ENCODE results near the gene ADRM1.

The ADRM1 gene

DNA sequence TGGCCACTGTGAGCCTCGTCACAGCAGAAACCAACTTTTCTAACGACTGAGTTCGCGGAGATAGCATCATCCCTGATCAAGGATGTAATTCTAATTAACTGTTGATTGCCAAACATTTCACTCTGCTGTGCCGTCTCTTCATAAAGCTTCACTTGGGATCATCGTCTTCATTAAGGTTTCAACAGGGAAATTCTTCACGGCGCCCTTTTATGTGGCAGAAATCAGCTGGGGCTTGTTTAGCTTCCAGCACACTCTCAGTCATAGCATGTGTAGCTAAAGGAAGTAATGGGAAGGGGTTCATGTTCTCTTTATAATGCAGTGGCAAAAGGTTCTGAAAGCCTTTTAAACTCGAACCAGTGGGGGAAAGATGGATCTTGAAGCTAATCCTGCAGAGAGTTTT, 8.9 kb upstream of the ADRM1 start:
- H3K27me3 ChIP-seq (replicated peaks; ENCODE audit: control insufficient read depth, insufficient read depth, low read length): no peaks in the 10 kb centered on the region
- TF ChIP-seq, protein P1, sequence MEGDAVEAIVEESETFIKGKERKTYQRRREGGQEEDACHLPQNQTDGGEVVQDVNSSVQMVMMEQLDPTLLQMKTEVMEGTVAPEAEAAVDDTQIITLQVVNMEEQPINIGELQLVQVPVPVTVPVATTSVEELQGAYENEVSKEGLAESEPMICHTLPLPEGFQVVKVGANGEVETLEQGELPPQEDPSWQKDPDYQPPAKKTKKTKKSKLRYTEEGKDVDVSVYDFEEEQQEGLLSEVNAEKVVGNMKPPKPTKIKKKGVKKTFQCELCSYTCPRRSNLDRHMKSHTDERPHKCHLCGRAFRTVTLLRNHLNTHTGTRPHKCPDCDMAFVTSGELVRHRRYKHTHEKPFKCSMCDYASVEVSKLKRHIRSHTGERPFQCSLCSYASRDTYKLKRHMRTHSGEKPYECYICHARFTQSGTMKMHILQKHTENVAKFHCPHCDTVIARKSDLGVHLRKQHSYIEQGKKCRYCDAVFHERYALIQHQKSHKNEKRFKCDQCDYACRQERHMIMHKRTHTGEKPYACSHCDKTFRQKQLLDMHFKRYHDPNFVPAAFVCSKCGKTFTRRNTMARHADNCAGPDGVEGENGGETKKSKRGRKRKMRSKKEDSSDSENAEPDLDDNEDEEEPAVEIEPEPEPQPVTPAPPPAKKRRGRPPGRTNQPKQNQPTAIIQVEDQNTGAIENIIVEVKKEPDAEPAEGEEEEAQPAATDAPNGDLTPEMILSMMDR (IDR thresholded peaks at IDR 0.05; ENCODE audit: insufficient read depth, low read length, poor library complexity, severe bottlenecking): no peak
- H3K4me3 ChIP-seq (replicated peaks; ENCODE audit: low read depth, low read length): no peak overlapping the region
- no peak for DNase-seq (ENCODE audit: extremely low read depth, insufficient read length)
- H3K36me3 ChIP-seq (ENCODE audit: control insufficient read depth, insufficient read depth, low read length): peaks cover 21% of the 10 kb centered on the region

DNA sequence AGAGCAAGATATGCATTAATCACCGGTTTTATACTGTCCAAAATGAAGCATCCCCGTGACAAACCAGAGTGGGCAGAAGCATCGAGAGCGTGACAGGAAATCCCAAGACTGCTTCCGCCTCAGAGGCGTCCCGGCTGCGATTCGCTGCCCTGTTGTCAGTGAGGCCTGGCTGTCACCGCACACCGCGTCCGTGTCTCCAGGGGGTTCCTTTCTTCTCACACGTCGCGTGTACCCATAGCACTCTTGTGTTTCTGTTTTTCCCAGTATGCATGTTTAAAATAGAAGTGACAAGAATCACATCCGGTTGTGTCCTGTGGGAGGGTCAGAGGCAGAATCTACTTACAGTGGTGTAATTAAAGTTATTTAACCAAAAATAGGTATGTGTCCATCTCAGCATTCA, 8.3 kb upstream of the ADRM1 start:
- H3K4me3 ChIP-seq (replicated peaks; ENCODE audit: low read depth, low read length): no peak overlapping the region
- DNase-seq (ENCODE audit: extremely low read depth, insufficient read length): no peak
- peaks cover 20% of the 10 kb centered on the region for H3K36me3 ChIP-seq (ENCODE audit: control insufficient read depth, insufficient read depth, low read length)
- no peaks in the 10 kb centered on the region for H3K27me3 ChIP-seq (replicated peaks; ENCODE audit: control insufficient read depth, insufficient read depth, low read length)
- TF ChIP-seq, protein P1 (IDR thresholded peaks at IDR 0.05; ENCODE audit: insufficient read depth, low read length, poor library complexity, severe bottlenecking): no peak

DNA sequence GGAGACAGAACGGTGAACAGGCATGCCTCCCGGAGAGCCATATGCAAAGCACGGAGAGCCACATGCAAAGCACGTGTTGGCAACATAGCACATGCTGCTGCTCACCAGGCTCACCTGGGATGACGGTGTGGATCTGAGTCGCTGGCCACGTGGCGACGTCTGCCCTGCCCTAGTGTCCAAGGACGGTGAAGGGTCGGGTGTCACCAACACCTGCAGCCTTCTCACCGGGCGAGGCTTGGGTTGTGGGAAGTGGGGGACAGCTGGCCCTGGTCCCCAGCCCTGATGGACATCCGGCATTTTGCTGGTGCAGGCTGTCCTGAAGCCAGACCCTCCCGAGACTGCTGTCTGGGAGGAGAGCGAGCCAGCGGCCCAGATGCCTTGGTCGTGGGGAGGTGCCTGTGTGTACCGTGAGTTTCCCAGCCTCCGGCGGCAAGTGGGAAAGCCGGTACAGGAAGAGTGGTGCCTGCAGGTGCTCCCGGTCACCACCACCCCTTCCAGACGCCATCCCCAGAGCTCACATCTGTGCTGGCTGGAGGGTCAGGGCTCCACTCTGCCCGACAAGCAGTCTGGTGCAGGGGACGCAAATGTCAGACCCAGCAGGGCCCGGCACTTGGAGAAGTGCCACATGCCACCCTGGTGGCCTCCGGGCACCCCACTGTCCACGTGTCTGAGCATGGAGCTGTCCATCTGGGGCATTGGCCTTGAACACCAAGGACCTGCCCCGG, 5.9 kb upstream of the ADRM1 start:
- Histone ChIP-seq H3K36me3 (ENCODE audit: control insufficient read depth, insufficient read depth, low read length) (peaks cover 15% of the 10 kb centered on the region), H3K27me3 (replicated peaks; ENCODE audit: control insufficient read depth, insufficient read depth, low read length) (no peaks in the 10 kb centered on the region), H3K4me3 (replicated peaks; ENCODE audit: low read depth, low read length) (no peak overlapping the region)
- DNase-seq (ENCODE audit: extremely low read depth, insufficient read length): no peak
- TF ChIP-seq, protein P1 (IDR thresholded peaks at IDR 0.05; ENCODE audit: insufficient read depth, low read length, poor library complexity, severe bottlenecking): no peak

DNA sequence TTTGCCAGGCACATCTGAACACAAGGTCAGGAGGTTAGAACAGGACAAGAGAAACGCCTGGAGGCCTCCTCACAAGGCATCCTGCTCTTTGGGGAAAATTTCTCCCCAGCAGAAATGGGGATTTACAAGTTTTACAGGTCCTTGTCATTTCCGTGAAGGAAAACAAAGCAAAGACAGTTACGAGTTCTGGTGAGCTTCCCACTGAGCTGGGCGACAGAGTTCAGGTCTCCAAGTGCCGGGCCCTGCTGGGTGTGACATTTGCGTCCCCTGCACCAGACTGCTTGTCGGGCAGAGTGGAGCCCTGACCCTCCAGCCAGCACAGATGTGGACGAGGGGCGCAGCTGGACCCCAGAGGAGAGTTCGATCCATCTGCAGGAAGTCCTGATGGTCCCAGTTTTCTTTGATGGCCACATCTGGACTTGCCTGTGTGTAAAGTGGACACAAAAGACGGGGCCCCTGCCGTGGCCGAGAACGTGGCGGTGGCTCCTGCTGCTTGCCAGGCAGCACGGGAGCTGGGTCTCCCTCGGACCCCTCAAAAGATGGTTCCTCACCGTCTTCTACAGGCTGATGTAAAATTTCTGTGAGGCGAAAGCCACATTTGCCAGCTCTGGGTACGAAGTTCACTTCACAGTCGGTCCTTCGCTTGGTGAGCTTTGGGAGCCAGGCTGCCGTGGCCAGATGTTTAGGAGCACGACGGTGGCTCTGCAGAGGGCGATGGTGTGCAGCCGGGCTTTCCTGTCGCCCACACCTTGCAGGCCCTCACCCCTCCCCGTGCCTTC, 5.2 kb upstream of the ADRM1 start:
- TF ChIP-seq, protein P1 (IDR thresholded peaks at IDR 0.05; ENCODE audit: insufficient read depth, low read length, poor library complexity, severe bottlenecking): no peak
- peaks cover 12% of the 10 kb centered on the region for H3K36me3 ChIP-seq (ENCODE audit: control insufficient read depth, insufficient read depth, low read length)
- DNase-seq (ENCODE audit: extremely low read depth, insufficient read length): no peak
- H3K27me3 ChIP-seq (replicated peaks; ENCODE audit: control insufficient read depth, insufficient read depth, low read length): no peaks in the 10 kb centered on the region
- no peak overlapping the region for H3K4me3 ChIP-seq (replicated peaks; ENCODE audit: low read depth, low read length)

DNA sequence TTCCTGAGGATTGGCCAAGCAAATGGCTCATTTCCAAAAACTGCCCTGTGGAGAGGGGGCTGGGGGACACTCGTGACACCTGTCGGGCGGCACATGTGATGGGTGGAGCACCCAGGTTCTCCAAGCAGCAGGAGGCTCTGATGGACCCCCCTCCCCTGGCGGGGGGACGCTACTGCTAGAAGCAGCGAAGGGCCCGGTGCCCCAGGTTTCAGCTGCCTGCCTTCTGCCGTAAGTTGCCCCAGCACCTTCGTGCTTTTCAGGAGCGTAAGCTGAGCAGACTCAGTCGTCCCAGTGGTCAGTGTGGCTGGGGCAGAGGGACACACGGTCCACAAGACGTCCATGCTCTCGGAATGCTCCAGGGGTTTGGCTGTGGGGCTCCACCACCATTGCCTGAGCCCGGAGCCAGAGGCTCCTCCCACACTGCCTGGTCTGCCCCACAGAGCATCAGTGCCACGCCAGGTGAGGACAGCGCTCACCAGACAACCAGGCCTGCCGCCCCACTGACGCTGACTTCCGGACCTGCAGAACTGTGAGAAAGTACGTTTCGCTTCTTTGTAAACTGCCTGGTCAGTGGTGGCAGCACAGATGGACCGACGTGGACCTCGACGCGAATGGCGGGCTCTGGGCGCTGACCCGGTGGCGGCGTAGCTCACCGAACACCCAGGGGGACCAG, 4.1 kb upstream of the ADRM1 start:
- Histone ChIP-seq H3K27me3 (replicated peaks; ENCODE audit: control insufficient read depth, insufficient read depth, low read length) (no peaks in the 10 kb centered on the region), H3K4me3 (replicated peaks; ENCODE audit: low read depth, low read length) (no peak overlapping the region), H3K36me3 (ENCODE audit: control insufficient read depth, insufficient read depth, low read length) (peaks cover 12% of the 10 kb centered on the region)
- no peak for DNase-seq (ENCODE audit: extremely low read depth, insufficient read length)
- TF ChIP-seq, protein P1 (IDR thresholded peaks at IDR 0.05; ENCODE audit: insufficient read depth, low read length, poor library complexity, severe bottlenecking): no peak

All from GM06990 (cell line).